PFSK-1 (cell line): ENCODE results near the gene IL15RA.

ENCODE experiments used
- FOXP2 ChIP-seq: optimal IDR thresholded peaks from 2 replicates; pipeline ENCODE3; 2011; ENCODE audit warnings: borderline replicate concordance, control low read depth, inconsistent platforms; ENCODE audit not compliant: insufficient read depth; ENCODE audit errors: extremely low read length, extremely low read depth
- POLR2AphosphoS5 ChIP-seq: IDR thresholded peaks from 2 replicates; pipeline ENCODE4 v1.6.1; 2012; ENCODE audit warnings: low read depth, mild to moderate bottlenecking, control low read depth, low read length, moderate library complexity
- SIN3A ChIP-seq: IDR thresholded peaks from 2 replicates; pipeline ENCODE4 v1.6.1; 2012; ENCODE audit warnings: mild to moderate bottlenecking, low read length, moderate library complexity, borderline replicate concordance; ENCODE audit not compliant: insufficient read depth
- TAF1 ChIP-seq: IDR thresholded peaks from 2 replicates; pipeline ENCODE4 v1.6.1; 2012; ENCODE audit warnings: low read length, control low read depth, borderline replicate concordance; ENCODE audit not compliant: insufficient read depth
- TF ChIP-seq, protein P1 (sequence below), 2 experiments: IDR thresholded peaks; 2 replicates each; pipeline versions ENCODE4 v1.6.1 to v1.8.0; 2011 to 2012; ENCODE audit warnings: low read depth in 2 of 2, low read length in 2 of 2, control low read depth in 1 of 2, inconsistent platforms in 1 of 2, mild to moderate bottlenecking in 1 of 2, moderate library complexity in 1 of 2; ENCODE audit not compliant: insufficient read depth in 1 of 2

DNA sequence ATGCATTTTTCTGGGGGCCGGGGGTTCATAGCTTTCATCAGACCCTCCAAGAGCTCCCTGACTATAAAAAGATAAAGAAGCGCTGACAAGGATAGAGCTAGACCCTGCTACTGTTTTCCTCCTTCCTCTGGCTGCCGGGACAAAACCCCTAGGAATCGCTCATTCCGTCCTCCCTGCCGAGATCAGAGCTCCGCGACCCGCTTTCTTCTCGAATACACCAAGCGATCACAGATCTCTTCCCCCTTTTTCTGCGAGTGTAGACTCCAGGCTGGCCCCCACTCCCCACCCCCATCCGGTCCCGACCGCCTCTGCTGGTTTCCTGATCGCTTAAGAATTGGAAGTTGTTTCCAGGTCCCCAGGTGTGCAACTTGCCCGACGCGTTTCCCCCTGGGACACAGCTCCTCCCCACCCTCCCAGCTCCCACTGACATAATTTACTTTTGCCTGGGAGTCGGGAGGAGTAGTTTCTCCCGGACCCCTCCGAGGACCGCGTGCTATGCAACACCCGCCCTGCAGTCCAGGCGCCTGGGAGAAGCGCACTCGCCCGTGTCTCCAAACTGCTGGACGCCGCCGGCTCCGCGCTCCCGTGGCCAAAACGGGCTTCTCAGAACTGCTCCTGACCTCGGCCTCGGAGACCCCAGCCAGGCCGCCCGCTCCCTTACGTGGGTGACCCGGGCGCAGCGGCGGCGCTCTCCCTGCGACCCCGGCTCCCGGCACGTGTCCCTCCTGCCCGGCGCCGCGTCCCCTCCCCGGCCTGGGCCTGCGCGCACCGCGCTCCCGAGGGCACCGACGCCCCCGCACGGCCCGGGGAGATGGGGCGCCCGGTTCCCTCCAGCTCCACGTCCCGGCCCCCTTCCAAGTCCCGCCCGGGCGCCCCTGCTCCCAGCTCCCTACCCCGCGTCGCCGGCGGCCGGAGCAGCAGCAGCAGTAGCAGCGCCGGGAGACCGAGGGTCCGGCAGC lies 552 bp downstream of the IL15RA start:
- TF ChIP-seq FOXP2, result no peak
- no peak for TF ChIP-seq POLR2AphosphoS5
- TF ChIP-seq TAF1, result no peak
- no peak for TF ChIP-seq SIN3A
- TF ChIP-seq, protein P1, sequence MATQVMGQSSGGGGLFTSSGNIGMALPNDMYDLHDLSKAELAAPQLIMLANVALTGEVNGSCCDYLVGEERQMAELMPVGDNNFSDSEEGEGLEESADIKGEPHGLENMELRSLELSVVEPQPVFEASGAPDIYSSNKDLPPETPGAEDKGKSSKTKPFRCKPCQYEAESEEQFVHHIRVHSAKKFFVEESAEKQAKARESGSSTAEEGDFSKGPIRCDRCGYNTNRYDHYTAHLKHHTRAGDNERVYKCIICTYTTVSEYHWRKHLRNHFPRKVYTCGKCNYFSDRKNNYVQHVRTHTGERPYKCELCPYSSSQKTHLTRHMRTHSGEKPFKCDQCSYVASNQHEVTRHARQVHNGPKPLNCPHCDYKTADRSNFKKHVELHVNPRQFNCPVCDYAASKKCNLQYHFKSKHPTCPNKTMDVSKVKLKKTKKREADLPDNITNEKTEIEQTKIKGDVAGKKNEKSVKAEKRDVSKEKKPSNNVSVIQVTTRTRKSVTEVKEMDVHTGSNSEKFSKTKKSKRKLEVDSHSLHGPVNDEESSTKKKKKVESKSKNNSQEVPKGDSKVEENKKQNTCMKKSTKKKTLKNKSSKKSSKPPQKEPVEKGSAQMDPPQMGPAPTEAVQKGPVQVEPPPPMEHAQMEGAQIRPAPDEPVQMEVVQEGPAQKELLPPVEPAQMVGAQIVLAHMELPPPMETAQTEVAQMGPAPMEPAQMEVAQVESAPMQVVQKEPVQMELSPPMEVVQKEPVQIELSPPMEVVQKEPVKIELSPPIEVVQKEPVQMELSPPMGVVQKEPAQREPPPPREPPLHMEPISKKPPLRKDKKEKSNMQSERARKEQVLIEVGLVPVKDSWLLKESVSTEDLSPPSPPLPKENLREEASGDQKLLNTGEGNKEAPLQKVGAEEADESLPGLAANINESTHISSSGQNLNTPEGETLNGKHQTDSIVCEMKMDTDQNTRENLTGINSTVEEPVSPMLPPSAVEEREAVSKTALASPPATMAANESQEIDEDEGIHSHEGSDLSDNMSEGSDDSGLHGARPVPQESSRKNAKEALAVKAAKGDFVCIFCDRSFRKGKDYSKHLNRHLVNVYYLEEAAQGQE (IDR thresholded peaks at IDR 0.05; ENCODE audit: insufficient read depth in 1 of 2, low read depth in 2 of 2, low read length in 2 of 2), result no peak
